ENCODE measurements around the gene GTF2IRD1. TPM values are rescaled to one million over a fixed set of nuclear protein-coding genes. Genes with fewer than 3 reads are reported as not detected.

Gene GTF2IRD1
- total and polyA plus RNA-seq, 9 of the 15 experiments (the other 6 are each of a cell fraction or from before 2014, with no cell fraction given), result 9.1 to 30.2 (median 14.0) TPM

GRCh38 chr7:74405191-74405898 lies 48.4 kb upstream of the GTF2IRD1 start (continued):
- TF ChIP-seq PPARD (CRISPR knock-in tag; IDR thresholded peaks at IDR 0.05) (no peak), ZNF146 (CRISPR knock-in tag; IDR thresholded peaks at IDR 0.05; ENCODE audit: unreplicated experiment) (no peak), CTCF (IDR thresholded peaks at IDR 0.05 in 2 of 3, conservative IDR thresholded peaks at IDR 0.05 in 1 of 3; ENCODE audit: insufficient read depth in 2 of 3, low read depth in 1 of 3, low read length in 3 of 3) (peak; percentile 78 to 94 (median 90)), TAF1 (IDR thresholded peaks at IDR 0.05; ENCODE audit: control insufficient read depth, extremely low read depth, insufficient read depth, low read length, severe bottlenecking) (no peak), ILK (tag; IDR thresholded peaks at IDR 0.05; ENCODE audit: borderline replicate concordance, low read depth) (no peak), STAT6 (CRISPR knock-in tag; IDR thresholded peaks at IDR 0.05) (no peak), ETS1 (conservative IDR thresholded peaks at IDR 0.05; ENCODE audit: control insufficient read depth, low read depth, low read length) (no peak), CREB3L1 (IDR thresholded peaks at IDR 0.05; ENCODE audit: borderline replicate concordance, low read depth) (0 out of 2 replicates have a peak, but pooled peaks have one; percentile 18), NCOA4 (IDR thresholded peaks at IDR 0.05; ENCODE audit: partially characterized antibody) (no peak), CAMTA2 (CRISPR knock-in tag; conservative IDR thresholded peaks at IDR 0.05) (no peak), CCNT2 (IDR thresholded peaks at IDR 0.05; ENCODE audit: borderline replicate concordance, extremely low read depth, insufficient read length, low read depth, low read length) (no peak), PCBP2 (IDR thresholded peaks at IDR 0.05; ENCODE audit: low read depth, low read length, poor library complexity, severe bottlenecking) (no peak), NRF1 (conservative IDR thresholded peaks at IDR 0.05 in 1 of 2, IDR thresholded peaks at IDR 0.05 in 1 of 2) (no peak), ZNF830 (CRISPR knock-in tag; IDR thresholded peaks at IDR 0.05) (no peak), RUNX1 (IDR thresholded peaks at IDR 0.05; ENCODE audit: low read depth) (no peak), SREBF2 (CRISPR knock-in tag; IDR thresholded peaks at IDR 0.05) (no peak), TFAP4 (CRISPR knock-in tag; IDR thresholded peaks at IDR 0.05; ENCODE audit: borderline replicate concordance) (peak; percentile 44; the same call in 1 of the 2 replicates), ZNF551 (CRISPR knock-in tag; IDR thresholded peaks at IDR 0.05) (no peak)
